ENCODE measurements around the gene CRNN. TPM values are rescaled to one million over a fixed set of nuclear protein-coding genes. Genes with fewer than 3 reads are reported as not detected.

The CRNN gene
- total RNA-seq, 1 experiment from 2014 or later: not detected

- H3K9me3 Mint-ChIP-seq: peaks cover 74% of the 10 kb centered on the region
- ChIA-PET POLR2A (no interaction called here), CTCF (no interaction called here)
- no peak for ATAC-seq
- no peak overlapping the region for H3K27ac Mint-ChIP-seq
- H3K36me3 Mint-ChIP-seq: peaks cover 57% of the 10 kb centered on the region
- H3K27me3 Mint-ChIP-seq (ENCODE audit: low read depth): peaks cover 4% of the 10 kb centered on the region
- DNase-seq (ENCODE audit: low spot score): no peak
- H3K4me1 Mint-ChIP-seq: no peaks in the 10 kb centered on the region
- TF ChIP-seq, protein P1, sequence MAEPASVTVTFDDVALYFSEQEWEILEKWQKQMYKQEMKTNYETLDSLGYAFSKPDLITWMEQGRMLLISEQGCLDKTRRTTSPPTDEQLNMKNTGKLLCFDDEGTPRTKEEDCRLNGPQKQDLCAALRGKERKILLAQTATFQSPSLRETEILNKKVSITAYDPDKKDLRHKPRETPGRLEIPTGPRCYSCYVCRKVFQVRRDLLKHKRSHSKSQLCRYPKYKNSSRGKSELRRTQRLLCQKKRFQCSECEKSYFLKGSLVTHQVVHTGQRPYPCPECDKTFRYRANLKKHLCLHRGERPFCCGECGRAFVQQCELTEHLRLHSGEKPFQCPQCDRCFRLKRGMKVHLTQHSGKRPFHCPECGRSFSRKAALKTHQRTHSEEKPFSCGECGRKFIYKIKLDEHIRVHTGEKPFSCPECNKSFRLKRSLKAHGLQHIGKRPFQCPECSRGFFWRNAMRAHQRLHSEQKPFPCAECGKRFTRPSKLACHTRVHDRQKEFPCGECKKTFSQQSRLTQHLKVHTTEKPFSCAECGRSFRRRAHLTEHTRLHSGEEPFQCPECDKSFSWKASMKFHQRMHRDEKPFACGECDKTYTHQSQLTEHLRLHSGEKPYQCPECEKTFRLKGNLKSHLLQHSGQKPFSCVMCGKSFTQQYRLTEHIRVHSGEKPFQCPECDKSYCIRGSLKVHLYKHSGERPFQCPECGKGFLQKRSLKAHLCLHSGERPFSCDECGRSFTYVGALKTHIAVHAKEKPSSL (CRISPR knock-in tag; conservative IDR thresholded peaks at IDR 0.05): no peak
- TF ChIP-seq ZNF281 (CRISPR knock-in tag; IDR thresholded peaks at IDR 0.05) (no peak), ZNF396 (CRISPR knock-in tag; IDR thresholded peaks at IDR 0.05; ENCODE audit: borderline replicate concordance) (no peak), CDX4 (CRISPR knock-in tag; IDR thresholded peaks at IDR 0.05; ENCODE audit: borderline replicate concordance) (no peak), ETV6 (CRISPR knock-in tag; IDR thresholded peaks at IDR 0.05) (no peak), TEAD1 (CRISPR knock-in tag; IDR thresholded peaks at IDR 0.05) (no peak), ZNF317 (CRISPR knock-in tag; IDR thresholded peaks at IDR 0.05; ENCODE audit: borderline replicate concordance, low read depth) (no peak)
- H3K4me3 Mint-ChIP-seq: no peak overlapping the region
Observed at GRCh38 chr1:152442765-152443164, 28.7 kb upstream of the CRNN start.

DNA sequence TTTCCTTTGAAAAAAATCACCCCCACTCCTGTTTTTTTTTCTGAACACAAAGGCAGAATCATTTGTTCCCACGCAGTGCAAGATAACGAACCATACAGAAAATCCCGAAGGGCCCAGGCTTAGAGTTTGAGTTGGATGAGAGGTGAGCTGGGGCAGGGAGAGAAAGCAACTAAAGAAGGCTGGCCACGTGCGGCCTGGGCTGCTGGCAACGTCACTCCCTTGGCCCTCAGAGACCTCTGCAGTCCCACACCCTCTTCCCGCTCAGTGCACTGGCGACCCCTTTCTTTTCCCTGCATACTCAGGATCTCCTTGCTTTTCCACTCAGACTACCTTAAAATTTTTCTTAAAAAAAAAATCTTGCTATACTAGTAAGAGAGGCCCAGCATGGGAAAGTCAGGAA is 28.2 kb upstream of the CRNN start:
- Mint-ChIP-seq H3K4me1 (no peaks in the 10 kb centered on the region), H3K27me3 (ENCODE audit: low read depth) (peaks cover 4% of the 10 kb centered on the region), H3K9me3 (peaks cover 79% of the 10 kb centered on the region), H3K27ac (no peak overlapping the region), H3K4me3 (no peak overlapping the region), H3K36me3 (peaks cover 60% of the 10 kb centered on the region)
- TF ChIP-seq USF1 (CRISPR knock-in tag; IDR thresholded peaks at IDR 0.05): no peak
- TF ChIP-seq, protein P1 (CRISPR knock-in tag; conservative IDR thresholded peaks at IDR 0.05): no peak
- TF ChIP-seq ZNF219 (CRISPR knock-in tag; IDR thresholded peaks at IDR 0.05; ENCODE audit: borderline replicate concordance): no peak
- no peak for TF ChIP-seq FOXP1 (CRISPR knock-in tag; IDR thresholded peaks at IDR 0.05; ENCODE audit: borderline replicate concordance)
- TF ChIP-seq, protein P2, sequence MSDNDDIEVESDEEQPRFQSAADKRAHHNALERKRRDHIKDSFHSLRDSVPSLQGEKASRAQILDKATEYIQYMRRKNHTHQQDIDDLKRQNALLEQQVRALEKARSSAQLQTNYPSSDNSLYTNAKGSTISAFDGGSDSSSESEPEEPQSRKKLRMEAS (CRISPR knock-in tag; IDR thresholded peaks at IDR 0.05): no peak
- no peak for TF ChIP-seq ETV6 (CRISPR knock-in tag; IDR thresholded peaks at IDR 0.05)
- TF ChIP-seq GRHL2 (CRISPR knock-in tag; IDR thresholded peaks at IDR 0.05; ENCODE audit: insufficient replicate concordance, severe bottlenecking): no peak
- no peak for TF ChIP-seq IRF2 (CRISPR knock-in tag; IDR thresholded peaks at IDR 0.05; ENCODE audit: borderline replicate concordance, low read depth)
- TF ChIP-seq GTF2I (CRISPR knock-in tag; conservative IDR thresholded peaks at IDR 0.05): no peak
- no peak for TF ChIP-seq CTCF (IDR thresholded peaks at IDR 0.05)
- no peak for TF ChIP-seq MXD4 (CRISPR knock-in tag; IDR thresholded peaks at IDR 0.05; ENCODE audit: borderline replicate concordance)
- TF ChIP-seq FOXK1 (CRISPR knock-in tag; IDR thresholded peaks at IDR 0.05): no peak
- TF ChIP-seq TEAD1 (CRISPR knock-in tag; IDR thresholded peaks at IDR 0.05): no peak
- no peak for TF ChIP-seq NFE2L1 (CRISPR knock-in tag; IDR thresholded peaks at IDR 0.05)
- TF ChIP-seq RORB (CRISPR knock-in tag; IDR thresholded peaks at IDR 0.05): no peak
- POLR2A ChIA-PET: no interaction called here
- CTCF ChIA-PET: no interaction called here
- ATAC-seq (no peak), DNase-seq (ENCODE audit: low spot score) (no peak)
